ENCODE data around the gene PERM1. TPM values are rescaled to one million over a fixed set of nuclear protein-coding genes. Genes with fewer than 3 reads are reported as not detected.

PERM1 gene
- total RNA-seq, 6 donors from 2014 or later: 0.15 to 1.0 (median 0.36) TPM; not detected in 2

GRCh38 chr1:975896-976683 is 5.8 kb downstream of the PERM1 start:
- TF ChIP-seq POLR2A (IDR thresholded peaks at IDR 0.05): no peak
- TF ChIP-seq, protein P1, sequence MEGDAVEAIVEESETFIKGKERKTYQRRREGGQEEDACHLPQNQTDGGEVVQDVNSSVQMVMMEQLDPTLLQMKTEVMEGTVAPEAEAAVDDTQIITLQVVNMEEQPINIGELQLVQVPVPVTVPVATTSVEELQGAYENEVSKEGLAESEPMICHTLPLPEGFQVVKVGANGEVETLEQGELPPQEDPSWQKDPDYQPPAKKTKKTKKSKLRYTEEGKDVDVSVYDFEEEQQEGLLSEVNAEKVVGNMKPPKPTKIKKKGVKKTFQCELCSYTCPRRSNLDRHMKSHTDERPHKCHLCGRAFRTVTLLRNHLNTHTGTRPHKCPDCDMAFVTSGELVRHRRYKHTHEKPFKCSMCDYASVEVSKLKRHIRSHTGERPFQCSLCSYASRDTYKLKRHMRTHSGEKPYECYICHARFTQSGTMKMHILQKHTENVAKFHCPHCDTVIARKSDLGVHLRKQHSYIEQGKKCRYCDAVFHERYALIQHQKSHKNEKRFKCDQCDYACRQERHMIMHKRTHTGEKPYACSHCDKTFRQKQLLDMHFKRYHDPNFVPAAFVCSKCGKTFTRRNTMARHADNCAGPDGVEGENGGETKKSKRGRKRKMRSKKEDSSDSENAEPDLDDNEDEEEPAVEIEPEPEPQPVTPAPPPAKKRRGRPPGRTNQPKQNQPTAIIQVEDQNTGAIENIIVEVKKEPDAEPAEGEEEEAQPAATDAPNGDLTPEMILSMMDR (IDR thresholded peaks at IDR 0.05): peak; percentile 38 to 91 (median 74)
- Histone ChIP-seq H3K4me3 (peak overlapping the region in 3 of 4 donors; percentile 15 to 41 (median 39)), H3K27ac (no peak overlapping the region), H3K9me3 (no peaks in the 10 kb centered on the region), H3K27me3 (peaks cover 0 to 13% (median 8%) of the 10 kb centered on the region in 4 donors), H3K4me1 (peaks cover 4 to 9% (median 9%) of the 10 kb centered on the region in 4 donors), H3K36me3 (no peaks in the 10 kb centered on the region)
- ATAC-seq (ENCODE audit: low FRiP score in 2 of 2): peak; percentile 47 to 59
- 5% methylated on average over 7 to 30 of the region's 40 CpGs for WGBS, 2 donors
- DNase-seq: peak; percentile 65 to 91

- H3K27me3 ChIP-seq: peaks cover 0 to 20% (median 12%) of the 10 kb centered on the region in 4 donors
Observed at GRCh38 chr1:975365-975764, 6.5 kb downstream of the PERM1 start.

GRCh38 chr1:974687-975328 is 7.1 kb downstream of the PERM1 start:
- Histone ChIP-seq H3K36me3 (no peaks in the 10 kb centered on the region), H3K27me3 (peaks cover 0 to 25% (median 13%) of the 10 kb centered on the region in 4 donors), H3K4me1 (peaks cover 4 to 9% (median 9%) of the 10 kb centered on the region in 4 donors), H3K4me3 (no peak overlapping the region), H3K27ac (no peak overlapping the region), H3K9me3 (no peaks in the 10 kb centered on the region)
- no peak for DNase-seq
- WGBS, 2 donors: 69 to 77% methylated on average over 17 of the region's 17 CpGs
- no peak for TF ChIP-seq EP300 (IDR thresholded peaks at IDR 0.05)
- no peak for TF ChIP-seq POLR2AphosphoS5 (IDR thresholded peaks at IDR 0.05)
- TF ChIP-seq, protein P1 (IDR thresholded peaks at IDR 0.05): no peak
- no peak for TF ChIP-seq POLR2A (IDR thresholded peaks at IDR 0.05)
- no peak for ATAC-seq (ENCODE audit: low FRiP score in 2 of 2)

More at GRCh38 chr1:975365-975764, 6.5 kb downstream of the PERM1 start:
- H3K36me3 ChIP-seq: no peaks in the 10 kb centered on the region
- no peak overlapping the region for H3K27ac ChIP-seq
- DNase-seq: no peak
- TF ChIP-seq POLR2AphosphoS5 (IDR thresholded peaks at IDR 0.05): no peak
- TF ChIP-seq EP300 (IDR thresholded peaks at IDR 0.05): no peak
- 50 to 54% methylated on average over 2 to 6 of the region's 9 CpGs for WGBS, 2 donors
- H3K4me3 ChIP-seq: no peak overlapping the region
- H3K4me1 ChIP-seq: peaks cover 4 to 9% (median 9%) of the 10 kb centered on the region in 4 donors
- no peak for ATAC-seq (ENCODE audit: low FRiP score in 2 of 2)
- H3K9me3 ChIP-seq: no peaks in the 10 kb centered on the region

DNA sequence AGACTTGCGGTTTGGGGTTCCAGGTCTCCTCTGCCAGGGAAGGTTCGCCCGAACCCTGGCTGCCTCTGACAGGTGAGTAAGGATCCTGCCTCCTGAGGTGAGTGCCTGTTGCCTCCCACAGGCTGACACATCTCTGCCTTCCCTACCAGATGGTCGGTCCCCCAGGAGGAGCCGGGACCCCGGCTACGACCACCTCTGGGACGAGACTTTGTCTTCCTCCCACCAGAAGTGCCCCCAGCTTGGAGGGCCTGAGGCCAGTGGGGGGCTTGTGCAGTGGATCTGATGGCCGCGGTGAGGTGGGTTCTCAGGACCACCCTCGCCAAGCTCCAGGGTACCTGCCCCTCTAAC is 7.6 kb downstream of the PERM1 start:
- H3K4me3 ChIP-seq: no peak overlapping the region
- DNase-seq: no peak
- no peaks in the 10 kb centered on the region for H3K36me3 ChIP-seq
- no peak for ATAC-seq (ENCODE audit: low FRiP score in 2 of 2)
- no peak overlapping the region for H3K27ac ChIP-seq
- 92% methylated on average over 11 of the region's 11 CpGs; no CpG with 5 or more reads in 1 of the 2 donors for WGBS, 2 donors
- H3K27me3 ChIP-seq: peaks cover 0 to 25% (median 13%) of the 10 kb centered on the region in 4 donors
- peaks cover 4 to 9% (median 9%) of the 10 kb centered on the region in 4 donors for H3K4me1 ChIP-seq
- no peaks in the 10 kb centered on the region for H3K9me3 ChIP-seq
- TF ChIP-seq EP300 (IDR thresholded peaks at IDR 0.05) (no peak), POLR2A (IDR thresholded peaks at IDR 0.05) (no peak), POLR2AphosphoS5 (IDR thresholded peaks at IDR 0.05) (no peak)
- TF ChIP-seq, protein P1 (IDR thresholded peaks at IDR 0.05): no peak

DNA sequence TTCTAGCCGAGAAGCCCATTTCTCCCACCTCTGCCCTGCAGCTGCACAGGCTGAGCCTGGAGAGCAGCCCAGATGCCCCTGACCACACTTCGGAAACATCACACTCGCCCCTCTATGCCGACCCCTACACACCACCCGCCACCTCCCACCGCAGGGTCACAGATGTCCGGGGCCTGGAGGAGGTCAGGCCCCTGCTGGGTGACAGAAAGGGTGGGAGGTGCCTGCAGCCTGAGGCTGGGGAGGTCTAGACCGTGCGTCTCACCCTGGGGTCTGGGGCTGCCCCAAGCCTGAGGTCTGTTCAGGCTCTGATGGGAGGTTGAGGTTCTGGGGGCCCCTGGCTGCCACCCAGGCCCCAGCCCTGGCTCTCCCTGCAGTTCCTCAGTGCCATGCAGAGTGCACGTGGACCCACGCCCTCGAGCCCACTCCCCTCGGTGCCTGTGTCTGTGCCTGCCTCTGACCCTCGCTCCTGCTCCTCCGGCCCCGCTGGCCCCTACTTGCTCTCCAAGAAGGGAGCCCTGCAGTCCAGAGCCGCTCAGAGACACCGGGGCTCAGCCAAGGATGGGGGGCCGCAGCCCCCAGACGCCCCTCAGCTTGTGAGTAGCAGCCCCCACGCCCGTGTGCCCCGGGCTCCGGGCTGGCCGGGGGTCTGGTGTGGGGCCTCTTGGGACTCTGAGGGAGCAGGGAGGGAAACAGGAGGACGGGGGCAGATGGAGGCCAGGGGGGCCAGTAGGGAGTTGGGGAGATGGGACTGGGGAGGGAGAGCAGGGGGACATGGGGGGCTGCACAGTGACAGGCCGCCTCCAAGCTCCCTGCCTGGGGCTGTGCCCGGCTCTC is 8.2 kb downstream of the PERM1 start:
- H3K27ac ChIP-seq: no peak overlapping the region
- peaks cover 4 to 9% (median 9%) of the 10 kb centered on the region in 4 donors for H3K4me1 ChIP-seq
- WGBS, 2 donors: 84 to 86% methylated on average over 9 to 18 of the region's 28 CpGs
- no peak overlapping the region for H3K4me3 ChIP-seq
- ATAC-seq (ENCODE audit: low FRiP score in 2 of 2) (no peak), DNase-seq (peak in 1 of 2 donors; percentile 72)
- H3K36me3 ChIP-seq: no peaks in the 10 kb centered on the region
- H3K27me3 ChIP-seq: peaks cover 0 to 25% (median 13%) of the 10 kb centered on the region in 4 donors
- TF ChIP-seq EP300 (IDR thresholded peaks at IDR 0.05) (no peak), POLR2A (IDR thresholded peaks at IDR 0.05) (no peak), POLR2AphosphoS5 (IDR thresholded peaks at IDR 0.05) (no peak)
- TF ChIP-seq, protein P1 (IDR thresholded peaks at IDR 0.05): no peak
- no peaks in the 10 kb centered on the region for H3K9me3 ChIP-seq

Data from upper lobe of left lung (tissue), 6 donors.